Endothelial cell of umbilical vein (primary cell): ENCODE measurements around the gene TNFRSF8. TPM values are rescaled to one million over a fixed set of nuclear protein-coding genes. Genes with fewer than 3 reads are reported as not detected.

Experiments
- BruUV-seq: library from RNA; stranded (reverse); fragments of 400-500 nt; replicated peaks from 2 replicates; lab custom pipeline; 2021; lab: Mats Ljungman, UMichigan
- CTCF ChIA-PET: fragments of 300-600, 350-600 bp; sonication (Branson Sonifier 250); formaldehyde crosslinking; loops from one replicate; lab custom pipeline; 2021; ENCODE audit warnings: antibody characterized with exemption, inconsistent platforms; lab: Charles Lee
- POLR2A ChIA-PET: fragments of 300-600, 350-600 bp; sonication (Branson Sonifier 250); formaldehyde crosslinking; loops from one replicate; lab custom pipeline; 2021; ENCODE audit warnings: antibody characterized with exemption, inconsistent platforms; lab: Charles Lee
- DNase-seq: peaks from one replicate; pipeline ENCODE4 v3.0.0-alpha.2; 2011; ENCODE audit warnings: low read depth, low spot score
- FAIRE-seq: peaks from 2 replicates; lab custom pipeline; 2011; peaks lifted over from hg19 to GRCh38; lab: Jason Lieb, UNC
- H2AFZ ChIP-seq: 2 replicates; pipeline ENCODE4 v1.6.0; 2012; ENCODE audit warnings: low read depth, low read length, control low read depth, inconsistent platforms
- H3K27ac ChIP-seq: 2 replicates; pipeline ENCODE4 v1.5.1; 2011; ENCODE audit warnings: low read depth, mild to moderate bottlenecking, control low read depth, low read length, moderate library complexity; ENCODE audit not compliant: insufficient read depth
- H3K27me3 ChIP-seq, 2 experiments: 2 replicates each; pipeline versions ENCODE4 v1.6.0 to v1.6.1; 2011; ENCODE audit warnings: low read length in 2 of 2, mixed read lengths in 1 of 2; ENCODE audit not compliant: control insufficient read depth in 2 of 2, insufficient read depth in 2 of 2
- H3K36me3 ChIP-seq, 2 experiments: 2 replicates in 1 of 2; 3 replicates in 1 of 2; pipeline ENCODE4 v1.5.1; 2011; ENCODE audit warnings: low read length in 2 of 2, mild to moderate bottlenecking in 1 of 2, moderate library complexity in 1 of 2; ENCODE audit not compliant: control insufficient read depth in 2 of 2, insufficient read depth in 2 of 2; ENCODE audit errors: extremely low read depth in 1 of 2
- H3K4me1 ChIP-seq: 3 replicates; pipeline ENCODE4 v1.5.1; 2011; ENCODE audit warnings: mild to moderate bottlenecking, low read length; ENCODE audit not compliant: control insufficient read depth, insufficient read depth; ENCODE audit errors: extremely low read depth
- H3K4me2 ChIP-seq: 2 replicates; pipeline ENCODE4 v1.6.1; 2011; ENCODE audit warnings: low read length, control low read depth, mixed read lengths; ENCODE audit not compliant: insufficient read depth
- H3K4me3 ChIP-seq, 3 experiments: fragments of 200-600 bp in 1 of 3; sonication (generic), shearing (Covaris generic) in 1 of 3; replicated peaks in 1 of 3; 2 replicates each; pipeline ENCODE4 v1.5.1; 2011 to 2016; ENCODE audit warnings: control low read depth in 3 of 3, low read length in 3 of 3, mild to moderate bottlenecking in 2 of 3, inconsistent platforms in 1 of 3, low read depth in 1 of 3, moderate library complexity in 1 of 3; ENCODE audit not compliant: insufficient read depth in 1 of 3
- H3K79me2 ChIP-seq: 2 replicates; pipeline ENCODE4 v1.6.0; 2012; ENCODE audit warnings: low read length, inconsistent platforms; ENCODE audit not compliant: control insufficient read depth, insufficient read depth
- H3K9ac ChIP-seq: replicated peaks from 2 replicates; pipeline ENCODE3; 2011; ENCODE audit warnings: low read length, control low read depth; ENCODE audit not compliant: insufficient read depth; ENCODE audit errors: extremely low read depth
- H3K9me1 ChIP-seq: replicated peaks from 3 replicates; pipeline ENCODE4 v1.6.0; 2011; ENCODE audit warnings: mild to moderate bottlenecking, low read length; ENCODE audit not compliant: control insufficient read depth, insufficient read depth; ENCODE audit errors: extremely low read depth
- H3K9me3 ChIP-seq: replicated peaks from 2 replicates; pipeline ENCODE4 v1.5.1; 2012; ENCODE audit warnings: low read length, inconsistent platforms; ENCODE audit not compliant: control insufficient read depth, insufficient read depth
- H4K20me1 ChIP-seq: replicated peaks from 2 replicates; pipeline ENCODE3; 2011; ENCODE audit warnings: mild to moderate bottlenecking, low read length; ENCODE audit not compliant: control insufficient read depth, insufficient read depth; ENCODE audit errors: extremely low read depth
- EZH2 ChIP-seq: IDR thresholded peaks from 2 replicates; pipeline ENCODE4 v1.6.1; 2012; ENCODE audit warnings: borderline replicate concordance, low read depth, mild to moderate bottlenecking, moderate library complexity, low read length, inconsistent platforms; ENCODE audit not compliant: severe bottlenecking
- FOS ChIP-seq: IDR thresholded peaks from 2 replicates; pipeline ENCODE4 v1.6.1; 2011; ENCODE audit warnings: mild to moderate bottlenecking, low read length, moderate library complexity, borderline replicate concordance; ENCODE audit not compliant: insufficient read depth
- GATA2 ChIP-seq: IDR thresholded peaks from 2 replicates; pipeline ENCODE4 v1.7.0; 2011; ENCODE audit warnings: low read depth, mild to moderate bottlenecking, moderate library complexity, mixed read lengths, low read length; ENCODE audit not compliant: insufficient read length, insufficient read depth
- JUN ChIP-seq: IDR thresholded peaks from 2 replicates; pipeline ENCODE4 v1.6.1; 2011; ENCODE audit warnings: borderline replicate concordance, low read depth; ENCODE audit not compliant: insufficient read length, insufficient read depth
- MYC ChIP-seq: IDR thresholded peaks from one replicate; pipeline ENCODE4 v1.6.1; 2011; ENCODE audit warnings: mild to moderate bottlenecking, low read depth, low read length
- POLR2A ChIP-seq: IDR thresholded peaks from 2 replicates; pipeline ENCODE4 v1.6.1; 2012; ENCODE audit warnings: low read depth, mild to moderate bottlenecking, control low read depth, low read length
- POLR2AphosphoS5 ChIP-seq: IDR thresholded peaks from 2 replicates; pipeline ENCODE4 v1.6.1; 2012; ENCODE audit warnings: low read depth, mild to moderate bottlenecking, control low read depth, low read length, moderate library complexity; ENCODE audit not compliant: insufficient read depth
- dilution Hi-C: fragments of 300-500 bp; cut with MboI; formaldehyde crosslinking; loops from one replicate; pipeline ENCODE4 v1.15.0; 2019; ENCODE audit warnings: low sequenced_read_pairs; ENCODE audit not compliant: extremely low pct_ligation_motif_present
- intact Hi-C: fragments of 100-400 bp; cut with micrococcal nuclease; formaldehyde crosslinking; loops from one replicate; pipeline ENCODE4 v1.10.0; 2022
- polyA plus RNA-seq, 4 experiments: library from polyadenylated mRNA; depleted of rRNA in 3 of 4; stranded (reverse) in 3 of 4; unstranded in 1 of 4; fragments of >200 nt; gene quantifications; 2 replicates each; pipeline versions ENCODE4 v1.2.1 to v1.2.3, GENCODE V29; 2011 to 2012; ENCODE audit warnings: missing spikeins in 1 of 4
- total RNA-seq: library from RNA; stranded (reverse); gene quantifications from 2 replicates; pipeline ENCODE4 v1.2.3, GENCODE V29; 2021
- TF ChIP-seq, protein P1 (sequence below): IDR thresholded peaks from 2 replicates; pipeline ENCODE4 v1.6.1; 2011; ENCODE audit not compliant: insufficient read depth, insufficient read length
- TF ChIP-seq, protein P2 (sequence below), 2 donors: IDR thresholded peaks; 1 replicate in 1 of 2; 2 replicates in 1 of 2; pipeline ENCODE4 v1.5.1; 2011; ENCODE audit warnings: low read length in 2 of 2, mild to moderate bottlenecking in 2 of 2, moderate library complexity in 2 of 2, control low read depth in 1 of 2, inconsistent platforms in 1 of 2, low read depth in 1 of 2; ENCODE audit not compliant: insufficient read depth in 1 of 2; ENCODE audit errors: extremely low read depth in 1 of 2

Gene TNFRSF8
- total and polyA plus RNA-seq, 2 donors (not counting 3 experiments of a cell fraction or from before 2014, with no cell fraction given): 0.47 TPM; not detected in 1

DNA sequence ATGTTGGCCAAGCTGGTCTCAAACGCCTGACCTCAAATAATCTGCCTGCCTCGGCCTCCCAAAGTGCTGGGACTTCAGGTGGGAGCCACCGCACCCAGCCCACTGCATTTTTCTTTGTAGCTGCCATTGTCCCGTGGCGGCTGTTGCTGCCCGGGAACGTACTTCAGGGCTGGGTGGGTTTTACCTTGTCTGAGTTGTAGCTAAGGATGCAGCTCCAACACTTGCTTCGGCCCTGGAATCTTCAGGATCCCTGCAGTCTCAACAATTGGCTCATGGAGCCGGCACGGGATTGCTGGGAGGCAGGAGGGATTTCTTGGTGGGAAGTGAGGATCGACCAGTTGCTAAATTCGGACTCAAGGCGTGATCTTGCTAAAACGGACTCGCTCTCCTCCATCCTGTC, 10.7 kb downstream of the TNFRSF8 start:
- BruUV-seq: no TSS peak
- Histone ChIP-seq H3K9me3 (no peaks in the 10 kb centered on the region), H3K27me3 (peaks cover 0 to 9% of the 10 kb centered on the region in 2 experiments), H3K9me1 (no peaks in the 10 kb centered on the region), H4K20me1 (no peaks in the 10 kb centered on the region), H3K9ac (no peak overlapping the region), H3K4me1 (no peaks in the 10 kb centered on the region), H3K36me3 (no peaks in the 10 kb centered on the region), H3K4me2 (no peak overlapping the region), H3K27ac (no peak overlapping the region), H3K79me2 (no peaks in the 10 kb centered on the region), H3K4me3 (no peak overlapping the region), H2AFZ (no peak overlapping the region)
- dilution Hi-C loops (no loop called here), intact Hi-C loops (no loop called here)
- TF ChIP-seq POLR2AphosphoS5: no peak
- TF ChIP-seq, protein P1, sequence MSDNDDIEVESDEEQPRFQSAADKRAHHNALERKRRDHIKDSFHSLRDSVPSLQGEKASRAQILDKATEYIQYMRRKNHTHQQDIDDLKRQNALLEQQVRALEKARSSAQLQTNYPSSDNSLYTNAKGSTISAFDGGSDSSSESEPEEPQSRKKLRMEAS: no peak
- no peak for TF ChIP-seq JUN
- no peak for TF ChIP-seq FOS
- TF ChIP-seq GATA2: no peak
- no peak for TF ChIP-seq EZH2
- TF ChIP-seq, protein P2, sequence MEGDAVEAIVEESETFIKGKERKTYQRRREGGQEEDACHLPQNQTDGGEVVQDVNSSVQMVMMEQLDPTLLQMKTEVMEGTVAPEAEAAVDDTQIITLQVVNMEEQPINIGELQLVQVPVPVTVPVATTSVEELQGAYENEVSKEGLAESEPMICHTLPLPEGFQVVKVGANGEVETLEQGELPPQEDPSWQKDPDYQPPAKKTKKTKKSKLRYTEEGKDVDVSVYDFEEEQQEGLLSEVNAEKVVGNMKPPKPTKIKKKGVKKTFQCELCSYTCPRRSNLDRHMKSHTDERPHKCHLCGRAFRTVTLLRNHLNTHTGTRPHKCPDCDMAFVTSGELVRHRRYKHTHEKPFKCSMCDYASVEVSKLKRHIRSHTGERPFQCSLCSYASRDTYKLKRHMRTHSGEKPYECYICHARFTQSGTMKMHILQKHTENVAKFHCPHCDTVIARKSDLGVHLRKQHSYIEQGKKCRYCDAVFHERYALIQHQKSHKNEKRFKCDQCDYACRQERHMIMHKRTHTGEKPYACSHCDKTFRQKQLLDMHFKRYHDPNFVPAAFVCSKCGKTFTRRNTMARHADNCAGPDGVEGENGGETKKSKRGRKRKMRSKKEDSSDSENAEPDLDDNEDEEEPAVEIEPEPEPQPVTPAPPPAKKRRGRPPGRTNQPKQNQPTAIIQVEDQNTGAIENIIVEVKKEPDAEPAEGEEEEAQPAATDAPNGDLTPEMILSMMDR (IDR thresholded peaks at IDR 0.05; ENCODE audit: extremely low read depth in 1 of 2, insufficient read depth in 1 of 2, low read depth in 1 of 2, low read length in 2 of 2): no peak
- TF ChIP-seq MYC: no peak
- no peak for TF ChIP-seq POLR2A
- FAIRE-seq (no peak), DNase-seq (no peak)
- CTCF ChIA-PET: no interaction called here
- POLR2A ChIA-PET: no interaction called here
